HepG2 (cell line): ENCODE measurements around the gene LAMA5. TPM values are rescaled to one million over a fixed set of nuclear protein-coding genes. Genes with fewer than 3 reads are reported as not detected.

ENCODE experiments used
- EED ChIP-seq: sonication (generic); formaldehyde crosslinking; IDR thresholded peaks from 2 replicates; pipeline ENCODE4 v1.5.0; 2020; ENCODE audit warnings: mild to moderate bottlenecking, missing genetic modification reagents
- TOE1 ChIP-seq: sonication (generic); formaldehyde crosslinking; IDR thresholded peaks from 2 replicates; pipeline ENCODE4 v1.4.0; 2020; ENCODE audit warnings: mild to moderate bottlenecking, missing genetic modification reagents
- TSC22D2 ChIP-seq: sonication (generic); formaldehyde crosslinking; IDR thresholded peaks from 2 replicates; pipeline ENCODE4 v1.5.1; 2020; ENCODE audit warnings: missing genetic modification reagents, mild to moderate bottlenecking, borderline replicate concordance
- ZEB1 ChIP-seq: IDR thresholded peaks from 2 replicates; pipeline ENCODE4 v1.6.1; 2012; ENCODE audit warnings: mild to moderate bottlenecking, low read depth, inconsistent platforms; ENCODE audit not compliant: insufficient replicate concordance
- ZFP36L1 ChIP-seq: sonication (generic); formaldehyde crosslinking; IDR thresholded peaks from 2 replicates; pipeline ENCODE4 v1.8.0; 2022; ENCODE audit warnings: mild to moderate bottlenecking, missing genetic modification reagents, moderate library complexity
- ZFP90 ChIP-seq: sonication (generic); formaldehyde crosslinking; IDR thresholded peaks from 2 replicates; pipeline ENCODE4 v1.8.0; 2022; ENCODE audit warnings: missing genetic modification reagents, mild to moderate bottlenecking, inconsistent platforms, borderline replicate concordance
- ZNF546 ChIP-seq: sonication (generic); formaldehyde crosslinking; conservative IDR thresholded peaks from 2 replicates; pipeline ENCODE4 v1.8.1; 2023; ENCODE audit warnings: mild to moderate bottlenecking, missing genetic modification reagents
- ZNF644 ChIP-seq: IDR thresholded peaks from 2 replicates; pipeline ENCODE4 v1.6.1; 2016; ENCODE audit warnings: low read depth
- ZNF724P ChIP-seq: sonication (generic); formaldehyde crosslinking; IDR thresholded peaks from 2 replicates; pipeline ENCODE4 v1.8.0; 2022; ENCODE audit warnings: missing genetic modification reagents, borderline replicate concordance
- ZNF737 ChIP-seq: sonication (generic); formaldehyde crosslinking; IDR thresholded peaks from 2 replicates; pipeline ENCODE4 v1.5.0; 2020; ENCODE audit warnings: missing genetic modification reagents, mild to moderate bottlenecking, borderline replicate concordance
- polyA plus RNA-seq, 8 experiments: library from polyadenylated mRNA; depleted of rRNA in 3 of 8; stranded (reverse) in 7 of 8; unstranded in 1 of 8; fragments of >200 nt; fragmentation: Illumina TruSeq in 4 of 8; extraction: Trizol in 4 of 8; gene quantifications; 2 replicates each; pipeline versions ENCODE4 v1.2.1 to v1.2.3, GENCODE V29; 2011 to 2016; ENCODE audit warnings: low read depth in 4 of 8, missing spikeins in 1 of 8, mixed read lengths in 1 of 8; ENCODE audit not compliant: insufficient read depth in 1 of 8
- total RNA-seq, 5 experiments: library from RNA; depleted of rRNA; stranded (reverse); fragments of >200 nt; fragmentation: Illumina TruSeq; extraction: Trizol; gene quantifications; 2 replicates each; pipeline ENCODE4 v1.2.3, GENCODE V29; 2016; ENCODE audit warnings: low read depth in 1 of 5
- TF ChIP-seq, protein P1 (sequence below): sonication (generic); formaldehyde crosslinking; IDR thresholded peaks from 2 replicates; pipeline ENCODE4 v1.8.1; 2023; ENCODE audit warnings: mild to moderate bottlenecking, missing genetic modification reagents
- TF ChIP-seq, protein P2 (sequence below), 2 experiments: fragments of 450-650 bp in 1 of 2; sonication (generic) in 1 of 2; formaldehyde crosslinking; IDR thresholded peaks; 2 replicates each; pipeline versions ENCODE4 v1.5.0 to v1.8.0; 2020 to 2022; ENCODE audit warnings: mild to moderate bottlenecking in 1 of 2, missing genetic modification reagents in 1 of 2
- TF ChIP-seq, protein P3 (sequence below), 2 experiments: IDR thresholded peaks; 2 replicates each; pipeline ENCODE4 v1.6.1; 2011 to 2012; ENCODE audit warnings: low read length in 2 of 2, borderline replicate concordance in 1 of 2, low read depth in 1 of 2, mild to moderate bottlenecking in 1 of 2, moderate library complexity in 1 of 2
- TF ChIP-seq, protein P4 (sequence below): IDR thresholded peaks from 2 replicates; pipeline ENCODE4 v1.6.1; 2016; ENCODE audit warnings: low read depth, borderline replicate concordance
- TF ChIP-seq, protein P5 (sequence below): sonication (generic); formaldehyde crosslinking; IDR thresholded peaks from 2 replicates; pipeline ENCODE4 v1.5.0; 2020; ENCODE audit warnings: missing genetic modification reagents
- TF ChIP-seq, protein P6 (sequence below): sonication (generic); formaldehyde crosslinking; IDR thresholded peaks from 2 replicates; pipeline ENCODE4 v1.5.1; 2020; ENCODE audit warnings: mild to moderate bottlenecking, missing genetic modification reagents, moderate library complexity
- TF ChIP-seq, protein P7 (sequence below): sonication (generic); formaldehyde crosslinking; IDR thresholded peaks from 2 replicates; pipeline ENCODE4 v1.5.1; 2020; ENCODE audit warnings: mild to moderate bottlenecking, missing genetic modification reagents, borderline replicate concordance

Gene LAMA5
- total and polyA plus RNA-seq, 2 of the 13 experiments (the other 11 are each of a cell fraction or from before 2014, with no cell fraction given), result 21.0 to 44.7 TPM

DNA sequence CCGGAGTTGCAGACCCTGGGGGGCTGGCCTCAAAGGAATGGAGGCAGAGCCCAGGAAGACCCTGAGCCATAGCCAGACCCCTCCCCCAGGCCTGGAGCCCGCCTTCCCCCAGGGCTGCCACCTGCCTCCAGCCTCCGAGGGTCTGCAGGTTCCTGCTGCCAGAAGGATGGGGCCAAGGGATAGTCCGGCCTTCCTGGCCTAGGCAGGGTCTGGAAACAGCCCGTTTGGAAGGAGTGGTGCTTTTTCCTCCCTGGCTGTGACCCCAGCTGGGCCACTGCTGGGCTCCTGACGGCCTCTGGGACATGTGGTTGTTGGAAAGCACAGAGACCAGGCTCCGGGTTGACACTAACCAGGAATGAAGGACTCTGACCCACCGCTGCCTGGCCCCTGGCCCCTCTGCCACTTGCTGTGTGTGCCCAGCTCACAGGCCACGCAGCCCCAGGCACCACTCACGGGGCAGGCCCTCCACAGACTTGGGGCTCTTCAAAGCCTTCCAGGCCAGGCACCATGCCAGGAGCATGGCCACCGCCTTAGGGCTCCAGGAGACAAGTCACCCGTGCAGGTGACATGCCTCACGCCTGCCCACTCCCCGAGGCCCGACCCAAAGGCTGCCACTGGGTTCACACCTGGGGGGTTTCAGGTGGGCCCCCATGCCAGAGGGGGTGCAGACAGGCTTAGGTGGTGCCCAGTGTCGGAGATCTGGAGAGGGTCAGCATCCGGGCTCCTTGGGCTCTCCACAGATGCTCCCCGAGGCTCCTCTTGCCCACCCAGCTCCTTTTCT lies 3.9 kb upstream of the LAMA5 start (continued):
- TF ChIP-seq TSC22D2 (CRISPR knock-in tag) (0 out of 2 replicates have a peak, but pooled peaks have one; percentile 77), ZNF644 (CRISPR knock-in tag) (0 out of 2 replicates have a peak, but pooled peaks have one; percentile 5), ZEB1 (no peak), ZNF737 (CRISPR knock-in tag) (no peak), ZFP90 (no peak), ZFP36L1 (CRISPR knock-in tag) (peak; percentile 41; the same call in 1 of the 2 replicates), TOE1 (CRISPR knock-in tag) (0 out of 2 replicates have a peak, but pooled peaks have one; percentile 61), ZNF724P (CRISPR knock-in tag) (0 out of 2 replicates have a peak, but pooled peaks have one; percentile 30), ZNF546 (0 out of 2 replicates have a peak, but pooled peaks have one; percentile 47), EED (CRISPR knock-in tag) (no peak)
- TF ChIP-seq, protein P1, sequence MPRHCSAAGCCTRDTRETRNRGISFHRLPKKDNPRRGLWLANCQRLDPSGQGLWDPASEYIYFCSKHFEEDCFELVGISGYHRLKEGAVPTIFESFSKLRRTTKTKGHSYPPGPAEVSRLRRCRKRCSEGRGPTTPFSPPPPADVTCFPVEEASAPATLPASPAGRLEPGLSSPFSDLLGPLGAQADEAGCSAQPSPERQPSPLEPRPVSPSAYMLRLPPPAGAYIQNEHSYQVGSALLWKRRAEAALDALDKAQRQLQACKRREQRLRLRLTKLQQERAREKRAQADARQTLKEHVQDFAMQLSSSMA (CRISPR knock-in tag), result peak; percentile 72; the same call in 1 of the 2 replicates
- TF ChIP-seq, protein P2, sequence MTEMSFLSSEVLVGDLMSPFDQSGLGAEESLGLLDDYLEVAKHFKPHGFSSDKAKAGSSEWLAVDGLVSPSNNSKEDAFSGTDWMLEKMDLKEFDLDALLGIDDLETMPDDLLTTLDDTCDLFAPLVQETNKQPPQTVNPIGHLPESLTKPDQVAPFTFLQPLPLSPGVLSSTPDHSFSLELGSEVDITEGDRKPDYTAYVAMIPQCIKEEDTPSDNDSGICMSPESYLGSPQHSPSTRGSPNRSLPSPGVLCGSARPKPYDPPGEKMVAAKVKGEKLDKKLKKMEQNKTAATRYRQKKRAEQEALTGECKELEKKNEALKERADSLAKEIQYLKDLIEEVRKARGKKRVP (CRISPR knock-in tag; IDR thresholded peaks at IDR 0.05), result no peak
- TF ChIP-seq, protein P3, sequence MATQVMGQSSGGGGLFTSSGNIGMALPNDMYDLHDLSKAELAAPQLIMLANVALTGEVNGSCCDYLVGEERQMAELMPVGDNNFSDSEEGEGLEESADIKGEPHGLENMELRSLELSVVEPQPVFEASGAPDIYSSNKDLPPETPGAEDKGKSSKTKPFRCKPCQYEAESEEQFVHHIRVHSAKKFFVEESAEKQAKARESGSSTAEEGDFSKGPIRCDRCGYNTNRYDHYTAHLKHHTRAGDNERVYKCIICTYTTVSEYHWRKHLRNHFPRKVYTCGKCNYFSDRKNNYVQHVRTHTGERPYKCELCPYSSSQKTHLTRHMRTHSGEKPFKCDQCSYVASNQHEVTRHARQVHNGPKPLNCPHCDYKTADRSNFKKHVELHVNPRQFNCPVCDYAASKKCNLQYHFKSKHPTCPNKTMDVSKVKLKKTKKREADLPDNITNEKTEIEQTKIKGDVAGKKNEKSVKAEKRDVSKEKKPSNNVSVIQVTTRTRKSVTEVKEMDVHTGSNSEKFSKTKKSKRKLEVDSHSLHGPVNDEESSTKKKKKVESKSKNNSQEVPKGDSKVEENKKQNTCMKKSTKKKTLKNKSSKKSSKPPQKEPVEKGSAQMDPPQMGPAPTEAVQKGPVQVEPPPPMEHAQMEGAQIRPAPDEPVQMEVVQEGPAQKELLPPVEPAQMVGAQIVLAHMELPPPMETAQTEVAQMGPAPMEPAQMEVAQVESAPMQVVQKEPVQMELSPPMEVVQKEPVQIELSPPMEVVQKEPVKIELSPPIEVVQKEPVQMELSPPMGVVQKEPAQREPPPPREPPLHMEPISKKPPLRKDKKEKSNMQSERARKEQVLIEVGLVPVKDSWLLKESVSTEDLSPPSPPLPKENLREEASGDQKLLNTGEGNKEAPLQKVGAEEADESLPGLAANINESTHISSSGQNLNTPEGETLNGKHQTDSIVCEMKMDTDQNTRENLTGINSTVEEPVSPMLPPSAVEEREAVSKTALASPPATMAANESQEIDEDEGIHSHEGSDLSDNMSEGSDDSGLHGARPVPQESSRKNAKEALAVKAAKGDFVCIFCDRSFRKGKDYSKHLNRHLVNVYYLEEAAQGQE (IDR thresholded peaks at IDR 0.05; ENCODE audit: borderline replicate concordance in 1 of 2, low read depth in 1 of 2, low read length in 2 of 2), result no peak
- TF ChIP-seq, protein P4, sequence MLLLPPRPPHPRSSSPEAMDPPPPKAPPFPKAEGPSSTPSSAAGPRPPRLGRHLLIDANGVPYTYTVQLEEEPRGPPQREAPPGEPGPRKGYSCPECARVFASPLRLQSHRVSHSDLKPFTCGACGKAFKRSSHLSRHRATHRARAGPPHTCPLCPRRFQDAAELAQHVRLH (CRISPR knock-in tag), result peak; percentile 84; the same call in 1 of the 2 replicates
- TF ChIP-seq, protein P5, sequence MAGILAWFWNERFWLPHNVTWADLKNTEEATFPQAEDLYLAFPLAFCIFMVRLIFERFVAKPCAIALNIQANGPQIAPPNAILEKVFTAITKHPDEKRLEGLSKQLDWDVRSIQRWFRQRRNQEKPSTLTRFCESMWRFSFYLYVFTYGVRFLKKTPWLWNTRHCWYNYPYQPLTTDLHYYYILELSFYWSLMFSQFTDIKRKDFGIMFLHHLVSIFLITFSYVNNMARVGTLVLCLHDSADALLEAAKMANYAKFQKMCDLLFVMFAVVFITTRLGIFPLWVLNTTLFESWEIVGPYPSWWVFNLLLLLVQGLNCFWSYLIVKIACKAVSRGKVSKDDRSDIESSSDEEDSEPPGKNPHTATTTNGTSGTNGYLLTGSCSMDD (CRISPR knock-in tag), result 0 out of 2 replicates have a peak, but pooled peaks have one; percentile 25
- TF ChIP-seq, protein P6, sequence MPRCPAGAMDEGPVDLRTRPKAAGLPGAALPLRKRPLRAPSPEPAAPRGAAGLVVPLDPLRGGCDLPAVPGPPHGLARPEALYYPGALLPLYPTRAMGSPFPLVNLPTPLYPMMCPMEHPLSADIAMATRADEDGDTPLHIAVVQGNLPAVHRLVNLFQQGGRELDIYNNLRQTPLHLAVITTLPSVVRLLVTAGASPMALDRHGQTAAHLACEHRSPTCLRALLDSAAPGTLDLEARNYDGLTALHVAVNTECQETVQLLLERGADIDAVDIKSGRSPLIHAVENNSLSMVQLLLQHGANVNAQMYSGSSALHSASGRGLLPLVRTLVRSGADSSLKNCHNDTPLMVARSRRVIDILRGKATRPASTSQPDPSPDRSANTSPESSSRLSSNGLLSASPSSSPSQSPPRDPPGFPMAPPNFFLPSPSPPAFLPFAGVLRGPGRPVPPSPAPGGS (CRISPR knock-in tag), result peak; percentile 89
- TF ChIP-seq, protein P7, sequence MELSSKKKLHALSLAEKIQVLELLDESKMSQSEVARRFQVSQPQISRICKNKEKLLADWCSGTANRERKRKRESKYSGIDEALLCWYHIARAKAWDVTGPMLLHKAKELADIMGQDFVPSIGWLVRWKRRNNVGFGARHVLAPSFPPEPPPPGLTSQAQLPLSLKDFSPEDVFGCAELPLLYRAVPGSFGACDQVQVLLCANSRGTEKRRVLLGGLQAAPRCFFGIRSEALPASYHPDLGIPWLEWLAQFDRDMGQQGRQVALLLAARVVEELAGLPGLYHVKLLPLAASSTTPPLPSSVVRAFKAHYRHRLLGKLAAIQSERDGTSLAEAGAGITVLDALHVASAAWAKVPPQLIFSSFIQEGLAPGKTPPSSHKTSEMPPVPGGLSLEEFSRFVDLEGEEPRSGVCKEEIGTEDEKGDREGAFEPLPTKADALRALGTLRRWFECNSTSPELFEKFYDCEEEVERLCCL, result peak; percentile 70; the same call in 1 of the 2 replicates
